Keratinocyte (primary cell): ENCODE results near the gene CTXND1. TPM values are rescaled to one million over a fixed set of nuclear protein-coding genes. Genes with fewer than 3 reads are reported as not detected.

Source experiments
- DNase-seq: peaks from one replicate; pipeline ENCODE4 v3.0.0-alpha.2; 2011; ENCODE audit warnings: low read depth, missing footprints, low spot score
- FAIRE-seq: peaks from 2 replicates; lab custom pipeline; 2011; peaks lifted over from hg19 to GRCh38; lab: Jason Lieb, UNC
- H2AFZ ChIP-seq: 2 replicates; pipeline ENCODE4 v1.6.0; 2012; ENCODE audit warnings: low read length, control low read depth, inconsistent platforms; ENCODE audit not compliant: control insufficient read depth
- H3K27ac ChIP-seq: 2 replicates; pipeline ENCODE4 v1.5.1; 2011; ENCODE audit warnings: low read length; ENCODE audit not compliant: control insufficient read depth, insufficient read depth
- H3K27me3 ChIP-seq: 3 replicates; pipeline ENCODE4 v1.6.0; 2011; ENCODE audit warnings: low read length; ENCODE audit not compliant: control insufficient read depth, insufficient read depth; ENCODE audit errors: extremely low read depth
- H3K36me3 ChIP-seq, 2 experiments: 2 replicates in 1 of 2; 3 replicates in 1 of 2; pipeline ENCODE4 v1.5.1; 2011; ENCODE audit warnings: low read length in 2 of 2, mild to moderate bottlenecking in 1 of 2; ENCODE audit not compliant: control insufficient read depth in 2 of 2, insufficient read depth in 2 of 2; ENCODE audit errors: extremely low read depth in 1 of 2
- H3K4me1 ChIP-seq: 3 replicates; pipeline ENCODE4 v1.5.1; 2011; ENCODE audit warnings: low read length; ENCODE audit not compliant: control insufficient read depth, insufficient read depth; ENCODE audit errors: extremely low read depth
- H3K4me2 ChIP-seq: 3 replicates; pipeline ENCODE4 v1.6.0; 2011; ENCODE audit warnings: low read depth, low read length; ENCODE audit not compliant: control insufficient read depth, insufficient read depth; ENCODE audit errors: extremely low read depth
- H3K4me3 ChIP-seq, 3 experiments: fragments of 200-600 bp in 1 of 3; sonication (generic) in 1 of 3; 2 replicates in 2 of 3; 3 replicates in 1 of 3; pipeline ENCODE4 v1.5.1; 2011 to 2016; ENCODE audit warnings: low read length in 3 of 3, mild to moderate bottlenecking in 3 of 3, control low read depth in 2 of 3, inconsistent platforms in 1 of 3, low read depth in 1 of 3, mixed read lengths in 1 of 3, mixed run types in 1 of 3, moderate library complexity in 1 of 3; ENCODE audit not compliant: control insufficient read depth in 2 of 3, insufficient read depth in 2 of 3; ENCODE audit errors: extremely low read depth in 1 of 3
- H3K79me2 ChIP-seq: 2 replicates; pipeline ENCODE4 v1.6.0; 2012; ENCODE audit warnings: low read length; ENCODE audit not compliant: control insufficient read depth, insufficient read depth
- H3K9ac ChIP-seq: 3 replicates; pipeline ENCODE4 v1.6.0; 2011; ENCODE audit warnings: low read length; ENCODE audit not compliant: control insufficient read depth, insufficient read depth; ENCODE audit errors: extremely low read depth
- H3K9me1 ChIP-seq: 3 replicates; pipeline ENCODE4 v1.6.0; 2011; ENCODE audit warnings: low read length; ENCODE audit not compliant: control insufficient read depth, insufficient read depth; ENCODE audit errors: extremely low read depth
- H3K9me3 ChIP-seq: 2 replicates; pipeline ENCODE4 v1.5.1; 2012; ENCODE audit warnings: low read depth, low read length; ENCODE audit not compliant: control insufficient read depth
- H4K20me1 ChIP-seq: 3 replicates; pipeline ENCODE4 v1.6.0; 2011; ENCODE audit warnings: low read length; ENCODE audit not compliant: control insufficient read depth, insufficient read depth; ENCODE audit errors: extremely low read depth
- CTCF ChIP-seq, 3 experiments: IDR thresholded peaks in 1 of 3; conservative IDR thresholded peaks in 1 of 3; optimal IDR thresholded peaks in 1 of 3; 2 replicates in 2 of 3; 3 replicates in 1 of 3; pipeline versions ENCODE3 to v1.5.1; 2011; ENCODE audit warnings: low read length in 3 of 3, mild to moderate bottlenecking in 3 of 3, moderate library complexity in 2 of 3, control low read depth in 1 of 3, inconsistent platforms in 1 of 3; ENCODE audit not compliant: insufficient read depth in 2 of 3; ENCODE audit errors: extremely low read depth in 1 of 3
- EZH2 ChIP-seq: IDR thresholded peaks from one replicate; pipeline ENCODE4 v1.6.1; 2012; ENCODE audit warnings: inconsistent platforms, mild to moderate bottlenecking, low read length, moderate library complexity
- dilution Hi-C: fragments of 300-500 bp; cut with MboI; formaldehyde crosslinking; loops from one replicate; pipeline ENCODE4 v1.7.0; 2020; ENCODE audit warnings: low sequenced_read_pairs; ENCODE audit not compliant: extremely low pct_ligation_motif_present
- polyA plus RNA-seq, 5 experiments: library from polyadenylated mRNA; depleted of rRNA in 3 of 5; stranded (reverse) in 3 of 5; stranded (forward) in 1 of 5; unstranded in 1 of 5; fragments of >200 nt; gene quantifications; 1 replicate in 1 of 5; 2 replicates in 3 of 5; 3 replicates in 1 of 5; pipeline versions ENCODE4 v1.2.1 to v1.2.3, GENCODE V29; 2011 to 2012; ENCODE audit warnings: missing spikeins in 2 of 5, low read depth in 1 of 5, low replicate concordance in 1 of 5

CTXND1 gene
- polyA plus RNA-seq, 1 donor (not counting 4 experiments of a cell fraction or from before 2014, with no cell fraction given) = not detected

GRCh38 chr15:80182611-80183261 lies 69.3 kb downstream of the CTXND1 start:
- no peaks in the 10 kb centered on the region for H3K9me1 ChIP-seq
- no peak overlapping the region for H3K4me3 ChIP-seq
- H3K4me2 ChIP-seq = no peak overlapping the region
- TF ChIP-seq EZH2 = no peak
- TF ChIP-seq CTCF (optimal IDR thresholded peaks at IDR 0.05 in 1 of 3, IDR thresholded peaks at IDR 0.05 in 1 of 3, conservative IDR thresholded peaks at IDR 0.05 in 1 of 3; ENCODE audit: extremely low read depth in 1 of 3, insufficient read depth in 2 of 3, low read length in 3 of 3) = no peak
- no peak overlapping the region for H3K27ac ChIP-seq
- H2AFZ ChIP-seq = no peak overlapping the region
- DNase-seq = no peak
- peaks cover 16 to 25% of the 10 kb centered on the region in 2 experiments for H3K36me3 ChIP-seq
- no peak for FAIRE-seq
- no peak overlapping the region for H3K9ac ChIP-seq
- no peaks in the 10 kb centered on the region for H4K20me1 ChIP-seq
- H3K27me3 ChIP-seq = no peaks in the 10 kb centered on the region
- H3K4me1 ChIP-seq = peaks cover 12% of the 10 kb centered on the region
- no peaks in the 10 kb centered on the region for H3K9me3 ChIP-seq
- no peaks in the 10 kb centered on the region for H3K79me2 ChIP-seq
- dilution Hi-C loops = no loop called here

- H3K9me1 ChIP-seq = no peaks in the 10 kb centered on the region
- H4K20me1 ChIP-seq = no peaks in the 10 kb centered on the region
- no peak overlapping the region for H3K27ac ChIP-seq
- FAIRE-seq (no peak), DNase-seq (no peak)
- no peaks in the 10 kb centered on the region for H3K9me3 ChIP-seq
- H2AFZ ChIP-seq = no peak overlapping the region
- H3K4me1 ChIP-seq = peaks cover 12% of the 10 kb centered on the region
- H3K4me3 ChIP-seq = no peak overlapping the region
- TF ChIP-seq EZH2 (no peak), CTCF (optimal IDR thresholded peaks at IDR 0.05 in 1 of 3, IDR thresholded peaks at IDR 0.05 in 1 of 3, conservative IDR thresholded peaks at IDR 0.05 in 1 of 3; ENCODE audit: extremely low read depth in 1 of 3, insufficient read depth in 2 of 3, low read length in 3 of 3) (no peak)
- no peak overlapping the region for H3K9ac ChIP-seq
- H3K4me2 ChIP-seq = no peak overlapping the region
- H3K79me2 ChIP-seq = no peaks in the 10 kb centered on the region
- peaks cover 16 to 27% of the 10 kb centered on the region in 2 experiments for H3K36me3 ChIP-seq
- H3K27me3 ChIP-seq = no peaks in the 10 kb centered on the region
- dilution Hi-C loops = no loop called here
These were observed 71.0 kb downstream of the CTXND1 start for GRCh38 chr15:80180986-80181385.
